Activated CD8-positive, alpha-beta memory T cell treated with anti-CD3 and anti-CD28 coated beads, Interleukin-2, amount 10 ng/mL, durations not matched to agents 7 days and 5 days (primary cell): Measurements from ENCODE around the gene PPP1R36. TPM values are rescaled to one million over a fixed set of nuclear protein-coding genes. Genes with fewer than 3 reads are reported as not detected.
"Not testable (repeated sequence)": the region's sequence is repeated elsewhere in the genome, so short reads cannot be mapped to it uniquely, and the experiment has no call there.

ENCODE experiments used
- ATAC-seq: fragments of 150-1000 bp; cut with Tn5 transposase; one replicate; pipeline ENCODE4 v1.10.0; 2021; ENCODE audit warnings: moderate library complexity
- CTCF ChIA-PET: fragments of 350-600 bp; sonication (Branson Sonifier 250); formaldehyde crosslinking; loops from one replicate; lab custom pipeline; 2021; ENCODE audit warnings: antibody characterized with exemption; lab: Charles Lee
- DNase-seq: peaks from one replicate; pipeline ENCODE4 v3.0.0-alpha.2; 2020
- H3K27ac Mint-ChIP-seq: one replicate; pipeline ENCODE4 v1.8.0; 2021; ENCODE audit warnings: mild to moderate bottlenecking, mixed read lengths
- H3K27me3 Mint-ChIP-seq: one replicate; pipeline ENCODE4 v1.8.0; 2021; ENCODE audit warnings: mixed read lengths
- H3K36me3 Mint-ChIP-seq: one replicate; pipeline ENCODE4 v1.8.0; 2021; ENCODE audit warnings: mild to moderate bottlenecking, mixed read lengths
- H3K4me1 Mint-ChIP-seq: one replicate; pipeline ENCODE4 v1.8.0; 2021; ENCODE audit warnings: mixed read lengths
- H3K4me3 Mint-ChIP-seq: one replicate; pipeline ENCODE4 v1.8.0; 2021; ENCODE audit warnings: mild to moderate bottlenecking, moderate library complexity, mixed read lengths
- H3K9me3 Mint-ChIP-seq: one replicate; pipeline ENCODE4 v1.8.0; 2022; ENCODE audit warnings: low read depth, mixed read lengths
- total RNA-seq, 2 experiments: library from RNA; stranded (reverse); gene quantifications; one replicate each; pipeline ENCODE4 v1.2.3, GENCODE V29; 2021

The PPP1R36 gene
- total RNA-seq, 2 experiments from 2014 or later: not detected

DNA sequence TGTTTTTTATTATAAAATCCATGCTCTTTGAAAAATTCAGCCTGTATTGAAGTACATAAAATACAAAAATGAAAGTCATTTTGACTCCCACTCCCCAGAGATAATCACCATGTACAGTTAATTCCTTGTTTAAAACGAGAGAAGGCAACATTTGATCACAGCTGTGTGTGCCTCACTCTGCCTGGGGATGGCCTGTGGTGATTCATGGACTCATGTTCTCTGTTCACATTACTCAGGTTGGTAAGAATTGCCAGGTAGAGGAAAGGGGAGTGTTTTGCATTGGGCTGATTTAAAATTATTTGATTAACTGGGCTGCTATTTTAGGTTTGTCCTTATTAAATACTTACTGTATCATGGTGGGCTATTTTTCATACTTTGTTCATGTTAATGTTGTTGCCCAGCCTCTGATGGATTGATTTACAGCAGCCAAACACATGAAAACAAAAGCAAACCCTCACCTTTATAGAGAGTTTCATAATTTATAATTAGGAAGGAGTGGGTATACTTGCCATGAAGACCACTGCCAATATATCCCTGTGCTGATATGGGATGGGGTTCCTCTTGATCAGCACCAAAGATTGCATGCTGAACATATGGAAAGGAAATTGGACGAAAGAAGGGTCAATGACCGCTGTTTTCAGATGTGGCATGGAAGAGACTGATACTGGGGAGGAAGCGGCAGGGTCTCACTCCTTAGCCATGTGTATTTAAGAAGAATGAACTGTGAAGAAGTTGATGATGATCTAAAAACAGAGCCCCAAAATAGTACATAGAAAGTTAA lies 42.2 kb upstream of the PPP1R36 start:
- peak overlapping the region; percentile 98 for H3K27ac Mint-ChIP-seq
- ATAC-seq (no peak), DNase-seq (no peak)
- peaks cover 54% of the 10 kb centered on the region for H3K4me1 Mint-ChIP-seq
- CTCF ChIA-PET: interaction anchor here (0.8 to 5.5 kb wide), 6 partner anchors 13 to 120 kb away, joined by 3 to 70 read pairs (median 5); partner anchors contain the start of gene MTHFD1
- no peaks in the 10 kb centered on the region for H3K27me3 Mint-ChIP-seq
- H3K4me3 Mint-ChIP-seq: peak overlapping the region; percentile 91
- peaks cover 43% of the 10 kb centered on the region for H3K36me3 Mint-ChIP-seq
- H3K9me3 Mint-ChIP-seq: no peaks in the 10 kb centered on the region

- ATAC-seq (no peak), DNase-seq (no peak)
- Mint-ChIP-seq H3K4me3 (peak overlapping the region; percentile 91), H3K27me3 (no peaks in the 10 kb centered on the region), H3K36me3 (peaks cover 40% of the 10 kb centered on the region), H3K4me1 (peaks cover 55% of the 10 kb centered on the region), H3K27ac (peak overlapping the region; percentile 98), H3K9me3 (no peaks in the 10 kb centered on the region)
- CTCF ChIA-PET: interaction anchor here (0.8 to 5.5 kb wide), 7 partner anchors 14 to 120 kb away, joined by 4 to 70 read pairs (median 5); partner anchors contain the start of gene MTHFD1
Measured at GRCh38 chr14:64508215-64508776, 41.5 kb upstream of the PPP1R36 start.

GRCh38 chr14:64509036-64509435 lies 40.7 kb upstream of the PPP1R36 start:
- no peaks in the 10 kb centered on the region for H3K9me3 Mint-ChIP-seq
- H3K27ac Mint-ChIP-seq: peak overlapping the region; percentile 98
- CTCF ChIA-PET: interaction anchor here (0.7 to 5.5 kb wide), 10 partner anchors 9 to 924 kb away, joined by 3 to 70 read pairs (median 5); no protein-coding TSS in a partner anchor
- H3K36me3 Mint-ChIP-seq: peaks cover 44% of the 10 kb centered on the region
- ATAC-seq (no peak), DNase-seq (no peak)
- H3K4me1 Mint-ChIP-seq: peaks cover 58% of the 10 kb centered on the region
- no peaks in the 10 kb centered on the region for H3K27me3 Mint-ChIP-seq
- H3K4me3 Mint-ChIP-seq: peak overlapping the region; percentile 91

- ATAC-seq: peak; percentile 35
- Mint-ChIP-seq H3K27ac (peak overlapping the region; percentile 98), H3K9me3 (no peaks in the 10 kb centered on the region), H3K4me1 (peaks cover 66% of the 10 kb centered on the region), H3K4me3 (peak overlapping the region; percentile 91), H3K27me3 (no peaks in the 10 kb centered on the region), H3K36me3 (peaks cover 33% of the 10 kb centered on the region)
- peak; percentile 79 for DNase-seq
- CTCF ChIA-PET: interaction anchor here (0.5 to 5.5 kb wide), 27 partner anchors 9 to 210 kb away, joined by 3 to 70 read pairs (median 4); partner anchors contain the start of gene AKAP5
Measured at GRCh38 chr14:64510825-64511671, 38.7 kb upstream of the PPP1R36 start.

DNA sequence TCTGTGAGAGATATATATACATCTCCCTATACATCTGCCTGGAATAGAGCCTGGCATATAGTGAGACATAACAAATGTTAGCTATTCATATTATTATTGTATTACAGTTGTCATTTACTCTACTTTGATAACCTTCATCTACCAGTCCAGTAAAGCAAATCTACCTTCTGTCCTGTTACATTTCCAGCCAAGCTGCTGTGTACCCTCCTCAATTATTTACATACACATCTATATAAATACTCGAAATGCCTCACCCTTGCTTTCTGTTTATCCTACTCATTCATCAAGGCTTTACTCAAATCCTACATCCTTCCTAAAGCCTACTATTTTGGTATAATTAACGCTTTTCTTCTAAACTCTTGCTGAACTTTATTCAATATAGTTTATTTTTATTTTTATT lies 36.5 kb upstream of the PPP1R36 start:
- Mint-ChIP-seq H3K4me3 (no peak overlapping the region), H3K36me3 (peaks cover 27% of the 10 kb centered on the region), H3K27me3 (no peaks in the 10 kb centered on the region), H3K27ac (no peak overlapping the region), H3K9me3 (no peaks in the 10 kb centered on the region), H3K4me1 (peaks cover 66% of the 10 kb centered on the region)
- CTCF ChIA-PET: interaction anchor here (5.5 kb wide), 1 partner anchor 19 kb away, joined by 70 read pairs; no protein-coding TSS in a partner anchor
- no peak for DNase-seq
- ATAC-seq: no peak

- CTCF ChIA-PET: interaction anchor here (0.9 to 2.9 kb wide), 8 partner anchors 14 to 377 kb away, joined by 3 to 17 read pairs (median 3); no protein-coding TSS in a partner anchor
- H3K27me3 Mint-ChIP-seq: no peaks in the 10 kb centered on the region
- H3K4me3 Mint-ChIP-seq: no peak overlapping the region
- H3K9me3 Mint-ChIP-seq: no peaks in the 10 kb centered on the region
- H3K27ac Mint-ChIP-seq: no peak overlapping the region
- no peak for ATAC-seq
- peaks cover 20% of the 10 kb centered on the region for H3K36me3 Mint-ChIP-seq
- no peak for DNase-seq
- peaks cover 57% of the 10 kb centered on the region for H3K4me1 Mint-ChIP-seq
Measured at GRCh38 chr14:64515053-64515452, 34.7 kb upstream of the PPP1R36 start.

GRCh38 chr14:64516969-64517368 lies 32.8 kb upstream of the PPP1R36 start:
- no peaks in the 10 kb centered on the region for H3K27me3 Mint-ChIP-seq
- no peak overlapping the region for H3K27ac Mint-ChIP-seq
- DNase-seq: no peak
- CTCF ChIA-PET: interaction anchor here (2.9 kb wide), 1 partner anchor 88 kb away, joined by 17 read pairs; no protein-coding TSS in a partner anchor
- H3K36me3 Mint-ChIP-seq: peaks cover 13% of the 10 kb centered on the region
- H3K4me3 Mint-ChIP-seq: no peak overlapping the region
- peaks cover 45% of the 10 kb centered on the region for H3K4me1 Mint-ChIP-seq
- no peaks in the 10 kb centered on the region for H3K9me3 Mint-ChIP-seq
- ATAC-seq: peak; percentile 27

DNA sequence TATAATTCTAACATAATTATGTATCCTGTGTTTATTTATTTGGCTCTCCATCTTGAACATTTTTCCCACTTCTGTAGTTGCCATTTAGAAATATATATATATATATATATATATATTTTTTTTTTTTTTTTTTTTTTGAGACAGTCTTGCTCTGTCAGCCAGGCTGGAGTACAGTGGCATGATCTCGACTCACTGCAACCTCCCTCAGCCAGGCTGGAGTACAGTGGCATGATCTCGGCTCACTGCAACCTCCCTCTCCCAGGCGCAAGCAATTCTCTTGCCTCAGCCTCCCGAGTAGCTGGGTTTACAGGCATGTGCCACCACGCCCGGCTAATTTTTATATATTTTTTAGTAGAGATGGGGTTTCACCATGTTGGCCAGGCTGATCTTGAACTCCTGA lies 32.1 kb upstream of the PPP1R36 start:
- H3K27ac Mint-ChIP-seq, H3K9me3 Mint-ChIP-seq, H3K27me3 Mint-ChIP-seq, H3K4me3 Mint-ChIP-seq, DNase-seq, ATAC-seq: not testable (repeated sequence)
- peaks cover 40% of the 10 kb centered on the region for H3K4me1 Mint-ChIP-seq
- CTCF ChIA-PET: interaction anchor here (1.3 to 1.9 kb wide), 3 partner anchors 23 to 118 kb away, joined by 3 to 7 read pairs (median 3); partner anchors contain the start of gene HSPA2
- H3K36me3 Mint-ChIP-seq: peaks cover 13% of the 10 kb centered on the region

- no peaks in the 10 kb centered on the region for H3K9me3 Mint-ChIP-seq
- CTCF ChIA-PET: interaction anchor here (0.7 to 1.9 kb wide), 4 partner anchors 9 to 118 kb away, joined by 3 to 7 read pairs (median 4); partner anchors contain the start of gene HSPA2
- peaks cover 12% of the 10 kb centered on the region for H3K36me3 Mint-ChIP-seq
- ATAC-seq: no peak
- H3K4me1 Mint-ChIP-seq: peaks cover 40% of the 10 kb centered on the region
- DNase-seq: no peak
- no peak overlapping the region for H3K4me3 Mint-ChIP-seq
- no peak overlapping the region for H3K27ac Mint-ChIP-seq
- no peaks in the 10 kb centered on the region for H3K27me3 Mint-ChIP-seq
Measured at GRCh38 chr14:64518229-64518628, 31.5 kb upstream of the PPP1R36 start.

DNA sequence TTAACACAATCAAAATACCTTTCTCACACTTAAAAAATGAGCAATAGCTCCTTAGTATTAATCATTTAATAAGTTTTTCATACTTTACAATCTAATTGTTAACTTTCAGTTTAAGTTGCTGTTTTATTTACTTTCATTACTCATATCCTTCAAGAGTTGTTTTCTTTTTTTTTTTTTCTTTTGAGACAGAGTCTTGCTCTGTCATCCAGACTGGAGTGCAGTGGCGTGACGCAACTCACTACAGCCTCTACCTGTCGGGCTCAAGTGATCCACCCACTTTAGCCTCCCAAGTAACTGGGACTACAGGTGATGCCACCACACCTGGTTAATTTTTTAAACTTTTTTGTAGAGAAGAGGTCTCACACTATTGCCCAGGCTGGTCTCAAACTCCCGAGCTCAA lies 29.1 kb upstream of the PPP1R36 start:
- H3K27ac Mint-ChIP-seq: no peak overlapping the region
- no peak for ATAC-seq
- H3K27me3 Mint-ChIP-seq: no peaks in the 10 kb centered on the region
- H3K4me1 Mint-ChIP-seq: peaks cover 30% of the 10 kb centered on the region
- no peak overlapping the region for H3K4me3 Mint-ChIP-seq
- H3K9me3 Mint-ChIP-seq: no peaks in the 10 kb centered on the region
- CTCF ChIA-PET: interaction anchor here (1.4 to 4.9 kb wide), 2 partner anchors 11 to 176 kb away, joined by 3 to 36 read pairs; no protein-coding TSS in a partner anchor
- no peak for DNase-seq
- H3K36me3 Mint-ChIP-seq: peaks cover 13% of the 10 kb centered on the region

DNA sequence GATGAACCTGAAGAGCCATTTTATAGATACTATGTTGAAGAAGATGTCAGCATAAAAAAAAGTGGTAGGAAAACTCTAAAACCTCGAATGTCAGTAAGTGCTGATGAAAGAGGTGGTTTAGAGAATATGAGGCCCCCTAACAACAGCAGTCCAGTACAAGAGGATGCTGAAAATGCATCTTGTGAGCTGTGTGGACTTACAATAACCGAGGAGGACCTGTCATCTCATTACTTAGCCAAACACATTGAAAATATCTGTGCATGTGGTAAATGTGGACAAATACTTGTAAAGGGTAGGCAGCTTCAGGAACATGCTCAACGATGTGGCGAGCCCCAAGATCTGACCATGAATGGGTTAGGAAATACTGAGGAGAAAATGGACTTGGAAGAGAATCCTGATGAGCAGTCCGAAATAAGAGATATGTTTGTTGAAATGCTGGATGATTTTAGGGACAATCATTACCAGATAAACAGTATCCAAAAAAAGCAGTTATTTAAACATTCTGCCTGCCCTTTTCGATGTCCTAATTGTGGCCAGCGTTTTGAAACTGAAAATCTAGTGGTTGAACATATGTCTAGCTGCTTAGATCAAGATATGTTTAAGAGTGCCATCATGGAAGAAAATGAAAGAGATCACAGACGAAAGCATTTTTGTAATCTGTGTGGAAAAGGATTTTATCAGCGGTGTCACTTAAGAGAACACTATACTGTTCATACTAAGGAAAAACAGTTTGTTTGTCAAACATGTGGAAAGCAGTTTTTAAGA lies 27.0 kb upstream of the PPP1R36 start:
- no peak for DNase-seq
- CTCF ChIA-PET: interaction anchor here (0.9 to 4.9 kb wide), 6 partner anchors 13 to 113 kb away, joined by 3 to 36 read pairs (median 4); partner anchors contain the start of gene HSPA2
- Mint-ChIP-seq H3K27ac (no peak overlapping the region), H3K27me3 (no peaks in the 10 kb centered on the region), H3K4me3 (no peak overlapping the region), H3K4me1 (peaks cover 16% of the 10 kb centered on the region), H3K9me3 (no peaks in the 10 kb centered on the region), H3K36me3 (peaks cover 18% of the 10 kb centered on the region)
- ATAC-seq: peak; percentile 49

DNA sequence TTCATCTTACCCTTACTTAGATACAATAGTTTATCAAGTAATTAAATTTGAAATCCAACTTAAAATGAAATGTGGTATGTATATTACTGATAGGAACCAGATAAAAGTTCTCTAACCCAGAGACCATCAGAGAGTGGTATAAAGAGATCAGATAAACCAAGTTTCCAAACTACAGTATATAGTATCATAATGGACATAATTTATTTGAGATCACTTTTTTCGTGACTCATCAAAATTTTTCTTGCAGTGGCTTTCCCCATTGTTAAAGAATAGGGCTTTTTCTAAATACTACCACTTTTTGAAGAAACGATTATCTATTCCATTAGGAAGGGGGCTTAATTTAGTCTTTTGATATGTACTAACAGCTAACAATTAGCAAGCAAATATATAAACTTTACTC lies 24.4 kb upstream of the PPP1R36 start:
- H3K9me3 Mint-ChIP-seq: no peaks in the 10 kb centered on the region
- H3K4me3 Mint-ChIP-seq: no peak overlapping the region
- ATAC-seq (no peak), DNase-seq (no peak)
- CTCF ChIA-PET: interaction anchor here (1.4 kb wide), 1 partner anchor 15 kb away, joined by 3 read pairs; no protein-coding TSS in a partner anchor
- peaks cover 8% of the 10 kb centered on the region for H3K4me1 Mint-ChIP-seq
- H3K36me3 Mint-ChIP-seq: peaks cover 21% of the 10 kb centered on the region
- no peaks in the 10 kb centered on the region for H3K27me3 Mint-ChIP-seq
- H3K27ac Mint-ChIP-seq: no peak overlapping the region
